HG03442 (cell line): ENCODE measurements around the gene RAB26.

Experiments used
- ATAC-seq: cut with Tn5 transposase; IDR thresholded peaks from one replicate; pipeline ENCODE4 v1.9.1; 2021; ENCODE audit warnings: mild to moderate bottlenecking, moderate library complexity; ENCODE audit not compliant: unreplicated experiment

Gene RAB26

DNA sequence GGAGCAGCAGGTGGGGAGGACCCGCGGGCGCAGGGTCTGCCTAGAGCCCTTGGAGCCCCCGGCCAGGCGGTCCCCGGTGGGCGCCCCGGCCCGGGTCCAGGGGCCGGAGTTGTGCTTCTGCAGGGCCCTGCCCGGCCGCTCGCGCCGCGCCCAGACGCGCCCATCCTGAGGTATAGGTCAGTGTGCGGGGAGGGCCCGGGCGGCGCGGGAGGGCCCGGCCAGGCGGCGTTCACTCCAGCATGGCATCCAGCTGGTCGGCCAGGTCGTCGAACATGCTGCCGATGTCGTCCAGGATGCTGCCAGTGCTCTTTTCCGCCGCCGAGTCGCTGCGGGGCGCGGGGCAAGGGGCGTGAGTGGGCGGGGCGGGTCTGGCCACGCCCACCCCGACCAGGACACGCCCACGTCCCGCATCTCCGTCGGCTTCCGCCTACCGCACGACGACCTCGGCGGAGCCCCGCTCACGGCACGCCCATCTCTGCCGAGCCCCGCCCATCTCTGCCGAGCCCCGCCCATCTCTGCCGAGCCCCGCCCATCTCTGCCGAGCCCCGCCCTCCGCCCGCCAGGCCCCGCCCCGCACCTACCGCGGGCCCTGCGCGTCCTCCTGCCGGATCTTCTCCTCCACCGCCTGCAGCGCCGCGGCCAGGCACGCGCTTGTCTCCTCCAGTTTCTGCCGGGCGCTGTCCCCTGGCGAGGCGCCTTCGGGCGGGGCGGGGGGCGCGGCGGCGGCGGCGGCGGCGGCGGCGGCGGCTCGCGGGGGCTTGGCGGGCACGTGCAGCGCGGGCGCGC is 30.1 kb downstream of the RAB26 start:
- no peak for ATAC-seq

GRCh38 chr16:2179107-2179501 is 30.7 kb downstream of the RAB26 start:
- no peak for ATAC-seq

- ATAC-seq = no peak
Measured at GRCh38 chr16:2179576-2179975, 31.2 kb downstream of the RAB26 start.

DNA sequence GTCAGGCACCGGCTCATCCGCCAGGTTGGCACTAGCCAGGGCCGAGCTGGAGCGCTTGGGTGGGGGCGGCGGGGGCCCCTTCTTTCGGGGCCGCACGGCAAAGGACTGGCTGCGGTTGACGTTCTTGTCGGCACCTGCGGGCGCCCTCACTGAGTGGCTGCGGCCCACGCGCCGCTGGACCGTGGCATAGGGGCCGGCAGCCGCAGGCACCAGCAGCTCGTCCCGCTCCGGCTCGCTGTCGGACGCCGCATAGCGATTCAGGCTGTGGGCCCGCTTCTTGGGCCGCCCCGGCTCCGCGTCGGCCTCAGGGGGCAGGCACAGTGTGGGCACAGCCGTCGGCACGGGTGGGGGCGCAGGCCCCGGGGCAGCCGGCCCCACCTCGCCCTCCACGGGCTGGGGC is 32.0 kb downstream of the RAB26 start:
- no peak for ATAC-seq

GRCh38 chr16:2180962-2181923 is 32.8 kb downstream of the RAB26 start:
- no peak for ATAC-seq

DNA sequence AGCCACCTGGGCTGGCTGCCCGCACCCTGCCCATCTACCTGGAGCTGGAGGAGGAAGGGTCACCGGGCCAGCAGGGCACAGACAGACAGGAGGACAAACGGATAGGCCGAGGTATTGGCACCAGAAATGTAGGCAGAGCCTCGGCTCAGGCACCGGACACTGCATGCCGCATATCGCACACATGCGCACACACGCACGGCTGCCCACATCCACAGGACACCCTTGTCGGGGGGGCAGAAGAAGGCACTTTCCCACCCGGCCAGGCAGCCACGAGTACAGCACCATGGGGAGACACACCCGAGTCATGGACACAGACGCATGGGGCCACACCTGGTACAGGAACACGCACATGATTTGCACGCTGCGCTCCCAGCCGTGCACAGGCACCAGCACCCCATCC is 33.5 kb downstream of the RAB26 start:
- ATAC-seq = no peak

GRCh38 chr16:2183671-2184070 is 35.2 kb downstream of the RAB26 start:
- ATAC-seq = no peak

DNA sequence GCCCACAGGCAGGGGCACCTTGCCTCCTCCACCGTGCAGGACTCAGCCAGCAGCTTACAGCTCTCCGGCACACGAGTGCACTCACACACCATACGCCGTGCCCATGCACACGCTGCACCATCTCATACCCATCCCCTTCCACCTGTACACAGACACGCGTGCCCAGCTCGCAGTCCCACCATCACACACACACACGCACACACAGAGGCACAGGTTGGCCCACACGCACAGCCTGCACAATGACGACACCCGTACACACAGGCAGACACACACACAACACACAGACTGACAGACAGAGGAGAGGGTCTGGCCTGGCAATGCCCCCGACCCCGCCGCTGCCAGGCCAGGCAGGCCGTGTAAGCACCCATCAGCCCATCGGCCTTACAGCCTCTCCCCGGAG is 35.9 kb downstream of the RAB26 start:
- no peak for ATAC-seq

DNA sequence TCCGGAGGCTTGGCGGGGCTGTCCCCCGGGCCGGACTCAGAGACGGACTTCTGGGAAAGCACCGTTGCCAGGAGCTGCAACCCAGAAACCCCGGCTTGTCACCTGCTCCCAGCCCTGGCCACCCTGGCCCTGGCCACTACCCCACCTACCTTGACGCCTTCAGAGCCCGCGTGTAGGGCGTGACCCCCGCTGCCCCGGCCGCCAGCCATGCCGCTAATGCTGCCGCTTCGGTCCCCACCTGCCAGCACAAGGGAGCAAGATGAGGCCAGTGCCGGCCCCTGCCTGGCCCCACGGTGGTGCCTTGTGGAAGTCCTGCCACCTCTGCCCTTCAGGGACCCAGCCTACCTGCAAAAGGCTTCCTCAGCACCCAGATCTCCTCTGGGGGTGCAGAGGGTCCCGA is 36.5 kb downstream of the RAB26 start:
- ATAC-seq = no peak

GRCh38 chr16:2186064-2186463 is 37.6 kb downstream of the RAB26 start:
- no peak for ATAC-seq

GRCh38 chr16:2186505-2186904 is 38.1 kb downstream of the RAB26 start:
- no peak for ATAC-seq

GRCh38 chr16:2187212-2187611 is 38.8 kb downstream of the RAB26 start:
- ATAC-seq = no peak

DNA sequence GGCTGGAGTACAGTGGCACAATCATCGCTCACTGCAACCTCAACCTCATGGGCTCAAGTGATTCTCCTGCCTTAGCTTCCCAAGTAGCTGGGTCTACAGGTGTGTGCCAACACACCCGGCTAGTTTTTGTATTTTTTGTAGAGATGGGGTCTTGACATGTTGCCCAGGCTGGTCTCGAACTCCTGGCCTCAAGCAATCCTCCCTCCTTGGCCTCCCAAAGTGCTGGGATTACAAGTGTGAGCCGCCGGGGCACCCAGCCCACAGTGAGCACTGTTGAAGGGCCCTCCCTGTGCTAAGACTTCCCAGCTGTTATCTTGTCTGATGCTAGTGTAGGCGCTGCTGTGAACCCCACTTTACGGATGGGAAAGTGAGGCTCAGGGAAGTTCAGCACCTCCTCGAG is 40.0 kb downstream of the RAB26 start:
- no peak for ATAC-seq

GRCh38 chr16:2189252-2189893 is 40.9 kb downstream of the RAB26 start:
- no peak for ATAC-seq

GRCh38 chr16:2190002-2190658 is 41.7 kb downstream of the RAB26 start:
- no peak for ATAC-seq

GRCh38 chr16:2190659-2191445 is 42.4 kb downstream of the RAB26 start:
- no peak for ATAC-seq

- no peak for ATAC-seq
Measured at GRCh38 chr16:2191446-2191706, 43.0 kb downstream of the RAB26 start.

DNA sequence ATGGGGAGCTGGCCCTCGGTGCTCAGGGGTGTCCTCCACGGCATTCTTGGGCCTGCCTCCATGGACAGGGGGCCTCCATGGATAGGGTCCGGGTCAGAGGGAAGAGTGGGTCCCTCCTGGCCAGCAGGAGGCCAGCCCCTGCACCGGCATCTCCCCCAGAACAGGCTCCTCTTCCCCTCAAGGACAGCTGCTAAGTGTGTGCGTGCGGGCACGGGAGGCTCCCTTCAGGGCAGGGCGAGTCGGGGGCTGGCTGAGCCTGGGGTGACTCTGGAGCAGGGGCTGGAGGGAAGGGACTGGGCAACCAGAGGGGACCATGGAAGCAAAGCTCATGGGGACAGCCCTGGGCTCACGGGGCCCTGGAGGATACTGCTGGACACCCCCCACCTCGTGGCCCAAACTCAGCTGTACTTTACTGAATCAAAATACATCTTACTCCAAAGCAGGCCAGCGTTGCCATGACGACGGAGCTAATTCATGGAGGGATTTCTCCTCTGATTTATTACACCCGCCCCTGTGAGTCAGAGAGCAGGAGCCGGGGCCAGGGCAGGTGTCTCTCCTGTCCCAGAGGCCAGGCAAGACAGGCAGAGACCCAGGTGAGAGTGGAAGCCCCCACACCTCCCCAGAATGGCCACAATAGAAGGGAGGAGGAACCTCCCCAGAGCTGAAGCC is 45.9 kb downstream of the RAB26 start:
- ATAC-seq = no peak

- ATAC-seq = no peak
Measured at GRCh38 chr16:2194852-2195321, 46.5 kb downstream of the RAB26 start.
